SU-DHL-6 (cell line): ENCODE data around the gene RTF2.

ENCODE experiments used
- EZH2phosphoT487 ChIP-seq: fragments of 200-600 bp; sonication (generic), shearing (Covaris generic); conservative IDR thresholded peaks from 2 replicates; pipeline ENCODE4 v1.6.1; 2018; ENCODE audit warnings: mild to moderate bottlenecking, antibody characterized with exemption, low read length, moderate library complexity, mixed read lengths
- TF ChIP-seq, protein P1 (sequence below): fragments of 200-600 bp; sonication (generic); IDR thresholded peaks from one replicate; pipeline ENCODE4 v1.5.1; 2017; ENCODE audit warnings: antibody characterized with exemption, mild to moderate bottlenecking, low read length, moderate library complexity; ENCODE audit not compliant: insufficient read depth, poor library complexity, severe bottlenecking

DNA sequence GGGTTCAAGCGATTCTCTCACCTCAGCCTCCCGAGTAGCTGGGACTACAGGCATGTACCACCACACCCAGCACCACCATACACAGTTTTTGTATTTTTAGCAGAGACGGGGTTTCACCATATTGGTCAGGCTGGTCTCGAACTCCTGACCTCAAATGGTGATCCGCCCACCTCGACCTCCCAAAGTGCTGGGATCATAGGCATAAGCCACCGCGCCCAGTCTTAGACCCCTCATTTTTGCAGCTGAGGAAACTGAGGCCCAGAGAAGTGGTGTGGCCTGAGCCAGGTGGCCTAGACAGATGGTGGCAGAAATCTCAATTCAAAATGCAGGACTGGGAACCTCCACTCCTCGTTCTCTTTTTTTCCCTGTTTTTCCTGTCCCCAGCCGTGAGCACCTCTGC lies 43.5 kb downstream of the RTF2 start:
- TF ChIP-seq, protein P1, sequence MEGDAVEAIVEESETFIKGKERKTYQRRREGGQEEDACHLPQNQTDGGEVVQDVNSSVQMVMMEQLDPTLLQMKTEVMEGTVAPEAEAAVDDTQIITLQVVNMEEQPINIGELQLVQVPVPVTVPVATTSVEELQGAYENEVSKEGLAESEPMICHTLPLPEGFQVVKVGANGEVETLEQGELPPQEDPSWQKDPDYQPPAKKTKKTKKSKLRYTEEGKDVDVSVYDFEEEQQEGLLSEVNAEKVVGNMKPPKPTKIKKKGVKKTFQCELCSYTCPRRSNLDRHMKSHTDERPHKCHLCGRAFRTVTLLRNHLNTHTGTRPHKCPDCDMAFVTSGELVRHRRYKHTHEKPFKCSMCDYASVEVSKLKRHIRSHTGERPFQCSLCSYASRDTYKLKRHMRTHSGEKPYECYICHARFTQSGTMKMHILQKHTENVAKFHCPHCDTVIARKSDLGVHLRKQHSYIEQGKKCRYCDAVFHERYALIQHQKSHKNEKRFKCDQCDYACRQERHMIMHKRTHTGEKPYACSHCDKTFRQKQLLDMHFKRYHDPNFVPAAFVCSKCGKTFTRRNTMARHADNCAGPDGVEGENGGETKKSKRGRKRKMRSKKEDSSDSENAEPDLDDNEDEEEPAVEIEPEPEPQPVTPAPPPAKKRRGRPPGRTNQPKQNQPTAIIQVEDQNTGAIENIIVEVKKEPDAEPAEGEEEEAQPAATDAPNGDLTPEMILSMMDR: no peak
- no peak for TF ChIP-seq EZH2phosphoT487
